Coronary artery (tissue), 2 donors: ENCODE measurements around the gene TSPAN4.

Experiments used
- DNase-seq: peaks from one replicate; pipeline ENCODE4 v3.0.0-alpha.2; 2017; ENCODE audit warnings: low spot score
- H3K27ac ChIP-seq, 2 donors: fragments of 200-600 bp; sonication (generic); one replicate each; pipeline ENCODE4 v1.5.1; 2016 to 2019
- H3K4me3 ChIP-seq: fragments of 200-600 bp; sonication (generic); 2 replicates; pipeline ENCODE4 v1.5.1; 2016; ENCODE audit warnings: mild to moderate bottlenecking, moderate library complexity
- TF ChIP-seq, protein P1 (sequence below): fragments of 200-600 bp; sonication (generic); IDR thresholded peaks from one replicate; pipeline ENCODE4 v1.5.1; 2019; ENCODE audit warnings: antibody characterized with exemption

The TSPAN4 gene

DNA sequence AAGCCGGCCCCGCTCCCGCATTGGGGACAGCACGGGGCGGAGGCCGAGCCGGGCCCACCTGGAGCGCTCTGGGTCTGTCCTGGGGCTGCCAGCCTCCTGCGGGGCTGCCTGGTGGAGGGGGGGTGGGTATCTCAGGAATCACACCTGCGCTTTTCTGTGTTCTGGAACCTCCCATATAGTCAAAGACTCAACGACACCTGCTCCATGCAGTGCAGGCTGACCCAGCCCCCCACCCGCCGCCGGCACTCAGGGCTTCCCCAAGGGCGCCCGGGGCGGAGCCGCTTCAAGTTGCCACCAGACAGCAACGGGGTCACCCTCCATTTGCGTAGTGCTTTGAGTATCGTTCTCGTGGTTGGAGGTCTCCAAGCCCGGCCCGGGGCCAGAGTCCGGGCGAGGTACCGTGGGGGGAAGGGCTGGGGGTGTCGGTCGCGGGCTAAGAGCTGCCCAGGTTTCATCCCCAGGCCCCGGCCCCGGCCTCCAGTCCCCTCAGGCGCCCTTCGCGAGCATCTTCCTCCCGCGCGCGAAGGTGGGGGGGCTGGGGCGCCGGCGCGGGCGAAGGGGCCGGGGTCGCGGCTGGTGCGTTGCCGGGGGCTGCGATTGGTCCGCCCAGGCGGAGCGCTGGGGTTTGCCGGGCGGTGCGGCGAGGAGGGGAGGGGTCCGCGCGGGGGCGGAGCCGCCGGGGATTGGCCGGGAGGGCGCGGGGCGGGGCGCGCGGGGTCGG is 6.6 kb downstream of the TSPAN4 start:
- TF ChIP-seq, protein P1, sequence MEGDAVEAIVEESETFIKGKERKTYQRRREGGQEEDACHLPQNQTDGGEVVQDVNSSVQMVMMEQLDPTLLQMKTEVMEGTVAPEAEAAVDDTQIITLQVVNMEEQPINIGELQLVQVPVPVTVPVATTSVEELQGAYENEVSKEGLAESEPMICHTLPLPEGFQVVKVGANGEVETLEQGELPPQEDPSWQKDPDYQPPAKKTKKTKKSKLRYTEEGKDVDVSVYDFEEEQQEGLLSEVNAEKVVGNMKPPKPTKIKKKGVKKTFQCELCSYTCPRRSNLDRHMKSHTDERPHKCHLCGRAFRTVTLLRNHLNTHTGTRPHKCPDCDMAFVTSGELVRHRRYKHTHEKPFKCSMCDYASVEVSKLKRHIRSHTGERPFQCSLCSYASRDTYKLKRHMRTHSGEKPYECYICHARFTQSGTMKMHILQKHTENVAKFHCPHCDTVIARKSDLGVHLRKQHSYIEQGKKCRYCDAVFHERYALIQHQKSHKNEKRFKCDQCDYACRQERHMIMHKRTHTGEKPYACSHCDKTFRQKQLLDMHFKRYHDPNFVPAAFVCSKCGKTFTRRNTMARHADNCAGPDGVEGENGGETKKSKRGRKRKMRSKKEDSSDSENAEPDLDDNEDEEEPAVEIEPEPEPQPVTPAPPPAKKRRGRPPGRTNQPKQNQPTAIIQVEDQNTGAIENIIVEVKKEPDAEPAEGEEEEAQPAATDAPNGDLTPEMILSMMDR = no peak
- Histone ChIP-seq H3K27ac (no peak overlapping the region), H3K4me3 (peak overlapping the region; percentile 74)
- no peak for DNase-seq

DNA sequence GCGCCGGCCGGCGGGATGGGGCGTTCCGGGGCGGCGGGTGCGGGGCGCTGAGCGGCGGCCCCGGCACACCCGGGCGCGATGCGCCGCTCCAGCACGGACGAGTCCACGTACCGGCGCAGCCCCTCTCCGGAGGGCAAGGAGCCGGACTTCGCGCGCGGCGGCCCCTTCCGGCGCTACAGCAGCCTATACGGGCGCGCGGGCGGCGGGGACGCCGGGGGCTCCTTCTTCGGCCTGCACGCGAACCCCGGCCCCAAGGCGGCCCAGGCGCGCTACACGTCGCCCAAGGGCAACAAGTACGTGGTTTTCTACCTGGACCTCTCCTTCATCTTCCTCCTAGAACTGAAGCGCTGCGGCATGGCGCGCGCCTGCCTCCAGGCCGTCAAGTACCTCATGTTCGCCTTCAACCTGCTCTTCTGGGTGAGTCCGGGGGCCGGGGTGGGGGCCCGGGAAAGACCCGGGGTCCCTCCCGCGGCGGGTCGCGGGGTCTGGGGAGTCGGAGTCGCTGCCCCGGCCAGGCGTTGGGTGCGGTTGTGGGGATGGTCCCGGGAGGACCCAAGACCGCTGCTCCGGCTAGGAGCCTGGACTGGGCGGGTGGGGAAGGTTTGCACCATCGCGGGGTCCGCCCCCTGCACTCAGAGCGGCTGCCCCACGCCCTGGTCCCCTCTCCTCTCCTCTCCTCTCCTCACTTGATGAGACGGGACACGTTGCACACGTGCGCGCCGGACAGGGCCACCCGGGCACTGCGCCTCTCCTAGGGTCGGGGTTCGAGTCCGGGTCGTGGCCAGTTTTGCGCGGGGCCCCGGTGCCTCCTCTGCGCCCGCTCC is 7.5 kb downstream of the TSPAN4 start:
- H3K4me3 ChIP-seq = peak overlapping the region; percentile 74
- no peak for DNase-seq
- H3K27ac ChIP-seq = no peak overlapping the region
- TF ChIP-seq, protein P1 = no peak

DNA sequence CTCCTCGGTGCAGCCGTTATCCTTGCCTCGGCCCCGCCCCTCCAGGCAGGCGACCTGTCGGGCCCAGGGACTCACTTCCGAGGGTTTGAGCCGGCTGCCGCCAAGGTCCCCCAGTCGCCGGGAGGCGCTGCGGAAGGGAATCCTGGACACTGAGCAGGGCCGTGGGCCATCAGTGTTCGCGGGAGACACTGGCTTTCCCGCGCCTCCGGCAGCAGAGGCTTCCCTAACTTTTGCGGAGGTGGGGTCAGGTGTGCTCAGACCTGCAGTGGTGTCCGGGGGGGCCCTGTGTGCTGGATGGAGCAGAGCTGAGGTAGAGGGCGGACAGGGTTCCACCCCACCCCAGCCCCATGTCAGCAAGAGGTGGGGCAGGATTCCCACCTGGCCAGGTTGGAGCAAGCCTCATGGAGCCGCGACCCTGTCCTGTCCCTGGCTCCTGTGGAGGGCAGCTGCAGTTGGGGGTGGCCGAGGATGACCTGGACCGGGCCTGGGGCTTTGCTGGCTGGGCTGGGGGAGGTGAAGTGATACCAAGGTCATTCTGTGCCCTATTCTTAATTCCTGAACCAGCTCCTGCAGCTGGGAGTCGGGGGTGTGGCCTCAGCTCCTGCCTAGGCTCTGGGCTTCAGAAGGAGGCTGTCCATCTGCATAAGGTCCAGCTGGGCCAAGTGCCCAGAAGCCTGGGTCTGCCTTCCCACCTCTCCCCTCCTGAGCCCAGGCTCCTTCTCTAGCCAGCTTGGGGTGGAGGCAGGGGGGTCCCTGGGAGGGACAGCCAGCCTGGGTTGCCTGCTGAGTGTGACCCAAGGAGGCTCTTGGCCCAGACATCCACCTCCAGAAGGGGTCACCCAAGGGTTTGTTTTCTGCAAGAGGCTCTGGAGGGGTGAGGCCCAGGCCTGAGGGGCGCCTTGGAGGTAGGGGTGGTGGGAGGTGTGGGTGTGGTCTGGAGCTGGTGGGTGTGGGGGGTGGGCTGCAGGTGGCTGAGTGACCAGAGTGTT is 8.4 kb downstream of the TSPAN4 start:
- TF ChIP-seq, protein P1 = no peak
- no peak overlapping the region for H3K27ac ChIP-seq
- DNase-seq = no peak
- H3K4me3 ChIP-seq = no peak overlapping the region

DNA sequence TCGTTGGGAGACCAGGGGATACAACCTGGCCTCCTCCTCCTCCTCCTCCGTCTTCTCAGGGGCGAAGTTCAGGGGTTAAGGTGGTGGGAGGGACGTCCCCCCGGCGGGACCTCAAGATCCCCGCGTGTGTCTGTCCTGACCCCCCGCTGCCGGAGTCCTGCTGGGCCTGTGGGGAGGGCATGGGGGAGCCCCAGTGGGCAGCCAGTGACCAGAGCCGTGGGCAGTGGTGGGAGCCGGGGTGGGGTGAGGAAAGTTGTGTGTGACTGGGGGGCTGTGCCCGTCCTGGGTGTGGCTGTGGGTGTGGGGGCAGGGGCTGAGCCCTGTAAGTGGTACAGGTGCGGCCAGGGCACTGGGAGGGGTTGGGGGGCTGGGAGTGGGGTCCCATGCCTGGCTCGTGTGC is 10.1 kb downstream of the TSPAN4 start:
- DNase-seq = no peak
- Histone ChIP-seq H3K4me3 (no peak overlapping the region), H3K27ac (peak overlapping the region in 1 of 2 donors; percentile 32)
- TF ChIP-seq, protein P1 = no peak

DNA sequence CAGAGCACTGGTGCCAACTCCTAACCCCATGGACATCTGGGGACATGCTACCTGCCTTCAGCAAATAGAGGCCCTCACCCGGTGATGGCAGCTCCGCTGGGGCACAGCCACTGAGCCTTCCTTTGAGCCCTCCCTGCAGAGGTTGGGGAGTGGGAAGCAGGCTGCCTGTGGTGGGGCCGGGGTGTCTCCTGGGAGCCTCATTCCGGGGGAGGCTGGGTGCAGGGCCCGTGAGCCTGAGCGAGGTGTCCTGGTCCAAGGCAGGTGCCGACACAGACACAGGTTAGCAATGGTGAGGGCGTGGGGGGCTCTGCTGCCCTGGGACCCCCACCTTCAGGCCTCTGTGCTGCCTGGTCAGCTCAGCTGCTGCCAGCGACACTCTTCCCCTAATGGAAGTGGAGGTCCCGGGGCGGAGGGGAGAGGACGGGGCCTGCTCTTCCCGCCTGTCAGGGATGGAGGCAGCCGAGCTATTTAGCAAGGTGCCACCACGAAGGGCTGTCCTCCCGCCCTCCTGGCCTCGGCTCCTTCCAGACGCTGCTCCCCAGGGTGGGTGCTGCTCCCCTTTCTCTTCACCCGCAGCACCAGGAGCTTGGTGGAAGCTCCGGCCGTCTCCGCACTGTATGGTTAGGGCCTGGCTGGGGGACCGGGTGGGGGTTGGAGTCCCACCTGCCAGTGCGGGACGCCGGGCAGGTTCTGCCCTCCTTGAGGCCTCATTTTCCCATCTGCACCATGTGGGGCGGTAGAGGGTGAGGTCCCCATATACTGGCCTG is 11.2 kb downstream of the TSPAN4 start:
- DNase-seq = no peak
- TF ChIP-seq, protein P1 = no peak
- Histone ChIP-seq H3K27ac (no peak overlapping the region), H3K4me3 (no peak overlapping the region)

DNA sequence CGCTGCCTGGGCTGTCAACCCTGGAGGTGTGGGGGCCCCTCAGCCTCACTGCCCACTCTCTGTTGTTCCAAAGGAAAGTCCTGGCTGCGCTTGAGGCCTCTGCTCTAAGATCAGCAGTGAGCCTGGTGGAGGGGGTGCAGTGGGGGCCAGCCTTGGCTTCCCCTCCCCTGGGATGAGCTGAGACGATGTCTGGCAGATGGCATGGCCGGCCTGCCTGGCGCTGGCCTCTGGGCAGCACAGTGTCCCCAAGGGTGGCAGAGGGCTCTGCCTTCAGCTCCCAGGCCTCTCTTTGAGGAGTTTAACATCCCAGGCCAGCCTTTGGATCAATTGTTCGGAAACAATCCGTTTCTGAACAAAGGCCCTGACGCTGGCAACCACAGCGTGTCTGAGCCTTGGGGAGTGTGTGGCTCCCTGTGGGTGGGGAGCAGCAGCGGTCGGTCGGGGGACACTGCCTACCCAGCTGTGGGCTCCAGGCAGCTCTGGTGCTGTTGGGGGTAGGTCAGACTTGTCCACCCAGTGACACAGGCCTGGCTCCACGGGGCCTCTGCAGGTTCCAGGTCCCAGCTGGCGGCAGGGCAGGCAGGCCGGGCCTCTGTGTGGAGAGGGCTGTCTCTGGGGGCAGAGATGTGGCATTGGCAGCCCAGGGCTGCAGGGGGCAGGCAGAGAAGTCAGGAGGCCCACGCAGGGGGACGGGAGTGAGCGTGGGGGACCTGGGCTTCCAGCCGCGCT is 12.1 kb downstream of the TSPAN4 start:
- TF ChIP-seq, protein P1 = no peak
- DNase-seq = no peak
- no peak overlapping the region for H3K27ac ChIP-seq
- no peak overlapping the region for H3K4me3 ChIP-seq
